IPS-18c (cell line): ENCODE measurements around the gene AVP.
"Not testable (repeated sequence)": the region's sequence is repeated elsewhere in the genome, so short reads cannot be mapped to it uniquely, and the experiment has no call there.

Experiments used
- H3K4me3 ChIP-seq: 2 replicates; pipeline ENCODE4 v1.7.0; 2013; ENCODE audit warnings: low read depth, mild to moderate bottlenecking, low read length, moderate library complexity; ENCODE audit not compliant: insufficient read depth
- H3K9me3 ChIP-seq: one replicate; pipeline ENCODE4 v1.6.1; 2013; ENCODE audit warnings: mild to moderate bottlenecking, low read length, moderate library complexity; ENCODE audit not compliant: control insufficient read depth, insufficient read depth

The AVP gene, protein sequence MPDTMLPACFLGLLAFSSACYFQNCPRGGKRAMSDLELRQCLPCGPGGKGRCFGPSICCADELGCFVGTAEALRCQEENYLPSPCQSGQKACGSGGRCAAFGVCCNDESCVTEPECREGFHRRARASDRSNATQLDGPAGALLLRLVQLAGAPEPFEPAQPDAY

DNA sequence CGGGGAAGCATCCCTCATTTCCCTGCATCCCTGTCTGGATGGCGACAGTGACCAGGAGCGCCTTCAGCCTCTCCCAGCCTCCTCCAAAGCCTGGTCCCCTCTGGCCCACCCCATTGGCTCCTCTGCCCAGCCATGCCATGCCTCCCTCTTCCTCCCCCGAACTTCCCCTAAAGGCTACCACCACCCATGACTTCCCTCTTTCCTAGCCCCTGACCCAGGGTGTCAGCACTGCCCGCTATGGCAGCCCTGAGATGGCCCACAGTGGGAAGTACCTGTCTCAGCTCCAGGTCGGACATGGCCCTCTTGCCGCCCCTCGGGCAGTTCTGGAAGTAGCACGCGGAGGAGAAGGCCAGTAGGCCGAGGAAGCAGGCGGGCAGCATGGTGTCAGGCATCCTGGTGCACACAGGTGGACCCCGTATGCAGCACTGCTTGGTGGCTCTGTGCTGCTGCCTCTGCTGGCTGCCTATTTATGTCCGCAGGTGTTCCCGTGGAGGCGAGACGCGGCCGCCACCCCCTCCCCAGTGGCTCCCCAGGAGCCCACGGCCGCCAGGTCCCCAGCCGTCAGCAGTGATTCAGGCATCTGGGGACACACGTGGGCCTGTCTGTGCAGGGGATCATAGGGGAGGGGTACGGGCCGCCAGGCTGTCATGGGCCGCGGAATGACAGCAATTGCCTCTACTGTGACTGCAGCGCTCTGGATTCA lies at the start of gene AVP:
Gene AVP (minus strand): TSS at position 442 of the 703 bp plus-strand sequence. CDS start 50 bp downstream, at position 392.
- Histone ChIP-seq H3K4me3 (no peak within 1 kb of the TSS), H3K9me3 (no peaks in the 10 kb centered on the region)

DNA sequence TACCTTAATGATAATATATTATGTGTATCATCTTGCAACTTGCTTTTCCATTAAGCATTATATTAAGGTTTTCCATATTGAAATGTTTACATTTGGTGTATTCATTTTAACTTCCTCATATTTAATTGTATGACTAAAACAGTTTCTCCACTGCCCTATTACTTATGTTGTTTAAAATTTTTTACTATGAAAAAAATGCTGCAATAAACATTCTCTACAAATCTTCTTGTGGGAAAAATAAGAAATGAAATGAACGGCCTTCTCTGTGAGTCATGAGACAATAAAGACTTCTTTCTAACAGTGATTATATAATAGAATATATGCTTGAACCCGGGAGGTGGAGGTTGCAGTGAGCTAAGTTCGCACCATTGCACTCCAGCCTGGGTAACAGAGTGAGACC lies 49.6 kb upstream of the AVP start:
- H3K9me3 ChIP-seq, result no peaks in the 10 kb centered on the region
- H3K4me3 ChIP-seq, result no peak overlapping the region

DNA sequence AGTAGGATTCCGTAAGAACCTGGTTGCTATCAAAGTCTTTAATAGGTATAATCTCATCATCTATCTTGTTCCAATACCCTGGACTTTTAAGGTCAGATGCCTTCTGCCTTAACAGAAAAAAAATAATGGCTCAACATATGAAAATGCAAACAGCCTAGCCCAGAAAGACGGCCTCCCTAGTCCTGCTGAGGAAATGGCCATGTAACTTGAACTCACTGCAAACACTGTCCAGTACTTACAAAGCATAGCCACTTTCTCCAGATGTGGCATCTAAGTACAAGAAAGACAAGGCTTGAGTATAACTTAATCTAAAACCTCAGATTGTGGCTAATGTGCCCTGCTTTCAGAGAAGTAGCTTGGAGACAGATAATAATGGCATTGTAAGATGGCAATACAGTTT lies 48.6 kb upstream of the AVP start:
- no peaks in the 10 kb centered on the region for H3K9me3 ChIP-seq
- no peak overlapping the region for H3K4me3 ChIP-seq

DNA sequence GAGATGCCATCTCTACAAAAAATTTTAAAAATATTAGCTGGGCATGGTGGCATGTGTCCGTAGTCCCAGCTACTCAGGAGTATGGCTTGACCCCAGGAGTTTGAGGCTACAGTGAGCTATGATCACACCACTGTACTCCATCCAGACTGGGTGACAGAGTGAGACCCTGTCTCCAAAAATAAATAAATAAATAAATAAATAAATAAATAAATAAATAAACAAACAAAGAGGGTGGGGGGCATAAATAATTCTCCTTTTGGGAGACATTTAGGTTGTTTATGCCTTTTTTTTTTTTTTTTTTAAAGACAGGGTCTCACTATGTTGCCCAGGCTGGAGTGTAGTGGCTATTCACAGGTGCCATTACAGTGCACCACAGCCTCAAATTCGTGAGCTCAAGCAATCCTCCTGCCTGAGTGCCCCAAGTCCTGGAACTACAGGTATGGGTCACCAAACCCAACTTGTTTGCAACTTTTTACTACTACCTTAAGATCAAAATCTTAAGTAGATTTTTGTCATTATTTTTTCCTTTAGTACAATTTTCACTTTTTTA lies 45.6 kb upstream of the AVP start:
- Histone ChIP-seq H3K9me3 (peaks cover 9% of the 10 kb centered on the region), H3K4me3 (no peak overlapping the region)

DNA sequence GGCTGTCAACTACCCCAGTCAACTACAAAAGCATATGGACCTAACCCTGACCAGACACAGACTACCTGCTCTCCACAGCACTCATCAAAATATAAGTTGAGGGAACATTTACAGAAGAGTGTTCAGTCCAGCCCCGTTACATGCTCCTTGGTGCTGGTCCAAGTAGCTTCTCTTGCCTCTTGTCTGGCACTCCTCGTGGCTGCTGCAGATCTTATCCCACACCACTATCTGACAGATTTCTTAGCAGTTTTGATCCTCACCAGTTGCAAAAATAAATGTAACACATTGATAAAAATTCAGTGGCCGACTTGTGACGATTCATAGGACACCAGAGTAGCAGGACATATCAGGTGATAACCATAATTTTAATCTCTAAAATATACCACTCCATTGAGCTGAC lies 44.6 kb upstream of the AVP start:
- H3K9me3 ChIP-seq, result peaks cover 13% of the 10 kb centered on the region
- H3K4me3 ChIP-seq, result no peak overlapping the region

DNA sequence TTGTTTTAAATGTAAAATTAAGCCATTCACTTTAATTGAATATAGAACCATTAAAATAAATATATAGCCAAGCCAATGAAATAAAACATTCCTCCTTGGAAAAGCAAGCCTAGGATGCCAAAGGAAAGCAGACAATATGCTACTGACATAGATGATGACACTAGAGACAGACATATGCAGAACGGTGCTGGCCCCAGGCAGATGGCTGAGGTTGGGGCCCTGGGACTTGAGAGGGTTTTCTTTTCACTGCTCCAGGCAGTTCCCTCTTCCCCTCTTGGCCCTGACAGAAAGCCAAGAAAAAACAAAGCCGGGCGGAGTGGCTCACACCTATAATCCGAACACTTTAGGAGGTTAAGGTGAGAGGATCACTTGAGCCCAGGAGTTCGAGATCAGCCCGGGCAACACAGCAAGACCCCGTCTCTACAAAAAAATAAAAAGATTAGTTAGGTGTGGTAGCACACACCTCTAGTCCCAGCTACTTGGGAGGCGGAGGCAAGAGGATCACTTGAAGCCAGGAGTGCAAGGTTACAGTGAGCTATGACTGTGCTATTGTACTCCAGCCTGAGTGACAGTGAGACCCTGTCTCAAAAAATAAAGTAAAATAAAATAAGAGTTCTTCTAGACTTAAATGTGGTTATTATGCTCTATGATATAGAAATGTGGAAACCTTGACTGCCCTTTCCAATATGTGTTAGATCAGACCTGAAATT lies 43.9 kb upstream of the AVP start:
- peaks cover 13% of the 10 kb centered on the region for H3K9me3 ChIP-seq
- no peak overlapping the region for H3K4me3 ChIP-seq

DNA sequence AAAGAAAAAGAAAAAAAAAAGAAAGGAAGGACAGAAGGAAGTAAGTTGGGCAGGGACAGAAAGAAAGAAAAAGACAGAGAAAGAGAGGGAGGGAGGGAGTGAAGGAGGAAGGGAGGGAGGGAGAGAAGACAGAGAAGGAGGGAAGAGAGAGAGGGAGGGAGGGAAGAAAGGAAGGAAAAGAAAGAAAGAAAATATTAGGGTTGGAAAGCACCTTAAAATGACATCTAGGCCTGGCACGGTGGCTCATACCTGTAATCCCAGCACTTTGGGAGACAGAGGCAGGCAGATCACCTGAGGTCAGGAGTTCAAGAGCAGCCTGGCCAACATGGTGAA lies 42.0 kb upstream of the AVP start:
- Histone ChIP-seq H3K9me3 (peaks cover 18% of the 10 kb centered on the region), H3K4me3 (no peak overlapping the region)

DNA sequence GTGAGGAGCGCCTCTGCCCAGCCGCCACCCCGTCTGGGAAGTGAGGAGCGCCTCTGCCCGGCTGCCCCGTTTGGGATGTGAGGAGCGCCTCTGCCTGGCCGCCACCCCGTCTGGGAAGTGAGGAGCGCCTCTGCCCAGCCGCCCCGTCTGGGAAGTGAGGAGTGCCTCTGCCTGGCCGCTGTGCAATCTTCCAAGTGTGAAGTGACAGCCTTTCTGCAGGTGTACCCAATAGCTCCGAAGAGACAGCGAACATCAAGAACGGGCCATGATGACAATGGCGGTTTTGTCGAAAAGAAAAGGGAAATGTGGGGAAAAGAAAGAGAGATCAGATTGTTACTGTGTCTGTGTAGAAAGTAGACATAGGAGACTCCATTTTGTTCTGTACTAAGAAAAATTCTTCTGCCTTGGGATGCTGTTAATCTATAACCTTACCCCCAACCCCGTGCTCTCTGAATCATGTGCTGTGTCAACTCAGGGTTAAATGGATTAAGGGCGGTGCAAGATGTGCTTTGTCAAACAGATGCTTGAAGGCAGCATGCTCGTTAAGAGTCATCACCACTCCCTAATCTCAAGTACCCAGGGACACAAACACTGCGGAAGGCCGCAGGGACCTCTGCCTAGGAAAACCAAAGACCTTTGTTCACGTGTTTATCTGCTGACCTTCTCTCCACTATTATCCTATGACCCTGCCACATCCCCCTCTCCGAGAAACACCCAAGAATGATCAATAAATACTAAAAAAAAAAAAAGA lies 41.4 kb upstream of the AVP start:
- peaks cover 18% of the 10 kb centered on the region for H3K9me3 ChIP-seq
- not testable (repeated sequence) for H3K4me3 ChIP-seq

DNA sequence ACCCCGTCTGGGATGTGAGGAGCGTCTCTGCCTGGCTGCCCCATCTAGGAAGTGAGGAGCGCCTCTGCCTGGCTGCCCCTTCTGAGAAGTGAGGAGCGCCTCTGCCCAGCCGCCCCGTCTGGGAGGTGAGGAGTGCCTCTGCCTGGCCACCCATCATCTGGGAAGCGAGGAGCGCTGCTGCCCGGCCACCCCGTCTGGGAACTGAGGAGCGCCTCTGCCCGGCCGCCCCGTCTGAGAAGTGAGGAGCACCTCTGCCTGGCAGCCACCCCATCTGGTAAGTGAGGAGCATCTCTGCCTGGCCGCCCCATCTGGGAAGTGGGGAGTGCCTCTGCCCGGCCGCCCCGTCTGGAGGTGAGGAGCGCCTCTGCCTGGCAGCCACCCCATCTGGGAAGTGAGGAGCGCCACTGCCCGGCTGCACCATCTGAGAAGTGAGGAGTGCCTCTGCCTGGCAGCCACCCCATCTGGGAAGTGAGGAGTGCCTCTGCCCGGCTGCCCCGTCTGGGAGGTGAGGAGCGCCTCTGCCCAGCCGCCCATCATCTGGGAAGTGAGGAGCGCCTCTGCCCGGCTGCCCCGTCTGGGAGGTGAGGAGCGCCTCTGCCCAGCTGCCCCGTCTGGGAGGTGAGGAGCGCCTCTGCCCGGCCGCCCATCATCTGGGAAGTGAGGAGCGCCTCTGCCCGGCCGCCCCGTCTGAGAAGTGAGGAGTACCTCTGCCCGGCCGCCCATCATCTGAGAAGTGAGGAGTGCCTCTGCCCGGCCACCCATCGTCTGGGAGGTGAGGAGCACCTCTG lies 40.4 kb upstream of the AVP start:
- H3K4me3 ChIP-seq, result not testable (repeated sequence)
- H3K9me3 ChIP-seq, result peaks cover 18% of the 10 kb centered on the region

DNA sequence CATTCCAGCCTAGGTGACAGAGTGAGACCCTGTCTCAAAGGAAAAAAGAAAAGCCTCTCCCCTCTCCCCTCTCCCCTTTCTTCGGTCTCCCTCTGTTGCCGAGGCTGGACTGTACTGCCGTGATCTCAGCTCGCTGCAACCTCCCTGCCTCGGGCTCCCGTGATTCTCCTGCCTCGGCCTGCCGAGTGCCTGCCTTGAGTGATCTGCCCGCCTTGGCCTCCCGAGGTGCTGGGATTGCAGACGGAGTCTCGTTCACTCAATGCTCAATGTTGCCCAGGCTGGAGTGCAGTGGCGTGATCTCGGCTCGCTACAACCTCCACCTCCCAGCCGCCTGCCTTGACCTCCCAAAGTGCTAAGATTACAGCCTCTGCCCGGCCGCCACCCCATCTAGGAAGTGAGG lies 39.6 kb upstream of the AVP start:
- peaks cover 18% of the 10 kb centered on the region for H3K9me3 ChIP-seq
- not testable (repeated sequence) for H3K4me3 ChIP-seq

DNA sequence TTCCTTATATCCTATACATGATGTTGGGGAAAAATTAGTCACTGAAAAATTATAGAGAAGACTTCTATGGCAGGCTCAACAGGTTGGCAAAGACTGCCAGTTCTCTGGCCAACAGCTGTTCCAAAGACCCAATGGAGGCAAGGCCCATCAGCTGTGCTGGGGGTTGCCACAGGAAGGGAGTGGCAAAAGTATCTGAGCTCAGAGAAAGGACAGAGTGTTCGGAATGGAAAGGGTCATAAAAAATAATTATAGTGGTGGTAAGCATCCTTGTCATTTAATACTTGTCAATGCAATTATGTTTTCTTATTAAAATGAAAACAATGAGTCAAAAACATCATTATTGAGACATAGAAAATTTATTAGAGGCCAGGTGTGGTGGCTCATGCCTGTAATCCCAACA lies 39.0 kb upstream of the AVP start:
- Histone ChIP-seq H3K4me3 (no peak overlapping the region), H3K9me3 (peaks cover 20% of the 10 kb centered on the region)

DNA sequence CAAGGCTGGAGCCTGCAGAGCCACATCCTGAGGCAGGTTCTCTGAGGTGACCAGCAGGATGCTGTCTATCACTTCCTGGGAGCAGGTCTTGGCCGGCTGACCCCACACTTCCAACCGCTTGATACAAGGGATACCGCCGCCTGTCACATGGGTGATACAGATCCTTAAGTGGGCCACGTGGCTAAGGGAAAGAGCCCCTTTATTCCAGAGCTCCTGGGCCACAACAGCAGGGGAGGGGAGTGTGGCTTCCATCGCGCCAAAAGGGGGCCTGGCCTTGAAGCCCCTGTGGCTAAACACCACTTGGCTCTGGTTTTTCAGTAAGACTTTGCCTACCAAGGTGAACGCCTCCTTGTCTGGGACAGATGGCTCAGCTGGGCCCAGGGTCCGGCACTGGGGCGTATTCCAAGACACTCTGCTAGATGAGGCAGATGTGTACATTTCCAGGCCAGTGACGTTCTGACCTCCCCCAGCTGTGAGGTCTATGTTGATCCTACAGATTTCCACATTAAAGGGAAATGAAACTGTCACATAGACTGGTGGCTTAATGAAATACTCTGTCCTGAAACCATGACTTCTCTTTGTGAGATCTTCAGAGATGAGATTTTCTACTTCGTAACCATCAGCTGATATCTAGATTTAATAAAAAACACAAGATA lies 37.6 kb upstream of the AVP start:
- no peak overlapping the region for H3K4me3 ChIP-seq
- peaks cover 20% of the 10 kb centered on the region for H3K9me3 ChIP-seq

DNA sequence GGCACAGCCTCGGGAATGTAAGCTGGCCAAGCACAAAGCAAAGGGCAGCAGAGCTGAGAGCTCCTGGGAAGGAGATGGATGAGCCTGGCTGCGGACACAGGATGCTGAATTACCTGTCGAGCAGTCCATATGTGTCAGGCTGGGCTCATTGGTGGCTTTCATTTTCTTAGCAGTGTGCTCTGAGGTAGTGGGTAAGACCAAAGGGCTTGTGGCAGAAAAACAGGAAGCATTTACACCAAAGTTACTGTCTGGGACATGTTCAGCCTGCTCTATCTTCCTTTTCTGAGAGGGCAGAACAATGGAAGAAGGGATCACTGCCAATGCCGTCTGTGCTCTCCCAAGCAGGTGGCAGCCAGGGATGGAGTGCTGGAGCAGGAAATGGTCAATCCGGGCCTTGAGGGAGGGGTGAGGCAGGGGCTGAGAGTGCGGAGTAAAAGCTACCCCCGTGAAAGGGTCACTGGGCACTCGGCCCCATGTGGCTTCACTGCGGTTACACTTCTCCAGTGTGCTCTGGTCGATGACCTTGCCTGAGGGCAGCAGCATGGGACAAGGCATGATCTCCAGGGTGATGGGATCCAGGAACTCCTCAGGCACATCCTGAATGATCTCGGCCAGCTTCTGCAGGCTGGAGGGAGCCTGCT lies 36.9 kb upstream of the AVP start:
- peaks cover 18% of the 10 kb centered on the region for H3K9me3 ChIP-seq

DNA sequence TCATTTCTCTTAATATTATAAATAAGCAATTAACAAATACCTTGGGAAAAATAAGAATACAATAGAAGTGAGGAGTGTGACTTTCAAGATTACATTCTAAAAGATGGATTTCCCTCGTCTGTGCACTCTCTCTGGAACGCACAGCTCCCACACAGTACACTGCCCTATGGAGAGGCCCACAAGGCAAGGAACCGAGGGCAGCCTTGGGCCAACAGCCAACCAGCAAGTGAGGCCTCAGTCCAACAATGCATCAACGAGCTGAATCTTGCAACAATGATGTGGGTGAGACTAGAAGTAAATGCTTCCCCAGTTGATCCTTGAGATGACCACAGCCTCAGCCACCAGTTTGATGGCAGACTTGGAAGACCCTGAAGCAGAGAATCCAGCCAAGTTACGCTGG lies 34.5 kb upstream of the AVP start:
- no peak overlapping the region for H3K4me3 ChIP-seq
- peaks cover 8% of the 10 kb centered on the region for H3K9me3 ChIP-seq

More for the DNA sequence above, 36.9 kb upstream of the AVP start:
- no peak overlapping the region for H3K4me3 ChIP-seq

DNA sequence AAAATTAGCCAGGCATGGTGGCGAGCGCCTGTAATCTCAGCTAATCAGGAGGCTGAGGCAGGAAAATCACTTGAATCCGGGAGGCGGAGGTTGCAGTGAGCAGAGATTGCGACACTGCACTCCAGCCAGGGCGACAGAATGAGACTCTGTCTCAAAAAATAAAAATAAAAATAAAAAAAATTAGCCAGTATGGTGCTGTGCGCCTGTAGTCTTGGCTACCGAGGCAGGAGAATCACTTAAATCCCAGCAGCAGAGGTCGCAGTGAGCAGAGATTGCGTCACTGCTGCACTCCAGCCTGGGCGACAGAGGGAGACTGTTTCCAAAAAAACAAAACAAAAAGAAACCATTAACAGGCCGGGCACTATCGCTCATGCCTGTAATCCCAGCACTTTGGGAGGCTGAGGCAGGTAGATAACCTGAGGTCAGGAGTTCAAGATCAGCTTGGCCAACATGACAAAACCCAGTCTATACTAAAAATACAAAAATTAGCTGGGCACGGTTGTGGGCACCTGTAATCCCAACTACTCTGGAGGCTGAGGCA lies 33.4 kb upstream of the AVP start:
- H3K9me3 ChIP-seq, H3K4me3 ChIP-seq: not testable (repeated sequence)

DNA sequence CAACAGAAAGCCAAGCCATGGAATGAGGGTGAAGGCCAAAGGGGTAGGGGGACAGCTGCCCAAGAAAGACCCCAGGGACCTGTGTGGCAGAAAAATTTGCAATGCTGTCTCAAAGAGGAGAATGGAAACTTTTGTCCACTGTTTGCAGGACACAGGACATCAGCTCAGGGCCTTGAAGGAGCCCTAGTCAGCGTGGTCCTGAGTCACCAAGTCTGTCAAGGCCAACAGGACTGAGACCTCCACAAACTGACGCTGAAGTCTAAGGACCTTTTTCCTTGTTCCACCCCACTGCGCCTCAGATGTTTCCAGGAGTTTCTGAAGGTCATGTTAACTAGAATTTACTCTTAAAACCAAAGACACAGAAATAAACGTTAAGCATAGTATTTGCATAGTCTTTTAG lies 31.8 kb upstream of the AVP start:
- Histone ChIP-seq H3K4me3 (no peak overlapping the region), H3K9me3 (peaks cover 2% of the 10 kb centered on the region)
